IMR-90 (cell line): Measurements from ENCODE around the gene TEP1. TPM values are rescaled to one million over a fixed set of nuclear protein-coding genes. Genes with fewer than 3 reads are reported as not detected.

Experiments
- ATAC-seq: fragments of 200-7000 bp; cut with Tn5 transposase; 2 replicates; pipeline ENCODE4 v1.9.1; 2020; ENCODE audit warnings: low read depth, mild to moderate bottlenecking, moderate library complexity
- BruUV-seq: library from RNA; stranded (reverse); fragments of 400-500 nt; replicated peaks from 2 replicates; lab custom pipeline; 2021; lab: Mats Ljungman, UMichigan
- CTCF ChIA-PET: fragments of 300-600 bp; formaldehyde crosslinking; extraction: SDS; loops from one replicate; lab custom pipeline; 2021; ENCODE audit warnings: antibody characterized with exemption; lab: Yijun Ruan, JAX
- POLR2A ChIA-PET: fragments of 300-600 bp; sonication (Branson Sonifier 250); formaldehyde crosslinking; loops from one replicate; lab custom pipeline; 2022; ENCODE audit warnings: antibody characterized with exemption; ENCODE audit not compliant: unreplicated experiment; lab: Charles Lee
- DNase-seq: peaks from one replicate; pipeline ENCODE4 v3.0.0; 2013
- H2AFZ ChIP-seq: replicated peaks from 2 replicates; pipeline ENCODE3; 2013; ENCODE audit warnings: low read length, mild to moderate bottlenecking; ENCODE audit not compliant: poor library complexity
- H2AK5ac ChIP-seq: 2 replicates; pipeline ENCODE4 v1.6.1; 2013; ENCODE audit warnings: low read depth, low read length, inconsistent platforms
- H2AK9ac ChIP-seq: replicated peaks from 2 replicates; pipeline ENCODE3; 2013; ENCODE audit warnings: mild to moderate bottlenecking, low read depth, low read length, moderate library complexity; ENCODE audit not compliant: poor library complexity
- H2BK120ac ChIP-seq: 2 replicates; pipeline ENCODE4 v1.6.1; 2013; ENCODE audit warnings: low read depth, low read length, inconsistent platforms
- H2BK15ac ChIP-seq: 3 replicates; pipeline ENCODE4 v1.6.1; 2013; ENCODE audit warnings: low read depth, low read length, inconsistent platforms
- H2BK20ac ChIP-seq: 2 replicates; pipeline ENCODE4 v1.6.1; 2013; ENCODE audit warnings: low read depth, mild to moderate bottlenecking, inconsistent platforms, low read length, moderate library complexity
- H2BK5ac ChIP-seq: 2 replicates; pipeline ENCODE4 v1.6.1; 2013; ENCODE audit warnings: mild to moderate bottlenecking, low read depth, low read length, inconsistent platforms; ENCODE audit not compliant: poor library complexity, severe bottlenecking
- H3K14ac ChIP-seq: replicated peaks from 2 replicates; pipeline ENCODE4 v1.6.1; 2013; ENCODE audit warnings: low read depth, low read length, inconsistent platforms
- H3K18ac ChIP-seq: 2 replicates; pipeline ENCODE4 v1.6.1; 2013; ENCODE audit warnings: low read depth, low read length, control low read depth
- H3K23ac ChIP-seq: 2 replicates; pipeline ENCODE4 v1.6.1; 2013; ENCODE audit warnings: low read depth, low read length, inconsistent platforms
- H3K27ac ChIP-seq: 2 replicates; pipeline ENCODE4 v1.5.1; 2013; ENCODE audit warnings: mild to moderate bottlenecking, control low read depth, low read length; ENCODE audit not compliant: insufficient read depth
- H3K27me3 ChIP-seq: 2 replicates; pipeline ENCODE4 v1.6.1; 2013; ENCODE audit warnings: low read length; ENCODE audit not compliant: control insufficient read depth, insufficient read depth
- H3K36me3 ChIP-seq: 2 replicates; pipeline ENCODE4 v1.6.1; 2013; ENCODE audit warnings: low read length, mixed read lengths; ENCODE audit not compliant: control insufficient read depth, insufficient read depth
- H3K4ac ChIP-seq: 2 replicates; pipeline ENCODE4 v1.6.1; 2013; ENCODE audit warnings: low read depth, low read length, inconsistent platforms
- H3K4me1 ChIP-seq: 2 replicates; pipeline ENCODE4 v1.6.1; 2013; ENCODE audit warnings: low read length, mixed read lengths; ENCODE audit not compliant: control insufficient read depth, insufficient read depth
- H3K4me2 ChIP-seq: 2 replicates; pipeline ENCODE4 v1.6.1; 2013; ENCODE audit warnings: low read depth, mild to moderate bottlenecking, control low read depth, low read length, moderate library complexity
- H3K4me3 ChIP-seq: 2 replicates; pipeline ENCODE4 v1.5.1; 2013; ENCODE audit warnings: low read depth, mild to moderate bottlenecking, control low read depth, low read length, moderate library complexity; ENCODE audit not compliant: insufficient read depth
- H3K56ac ChIP-seq: 2 replicates; pipeline ENCODE4 v1.6.1; 2013; ENCODE audit warnings: low read length, inconsistent platforms; ENCODE audit not compliant: insufficient read depth; ENCODE audit errors: extremely low read depth
- H3K79me1 ChIP-seq, 2 experiments: 2 replicates each; pipeline ENCODE4 v1.6.1; 2013; ENCODE audit warnings: low read length in 2 of 2, inconsistent platforms in 1 of 2, low read depth in 1 of 2
- H3K9ac ChIP-seq: 2 replicates; pipeline ENCODE4 v1.6.1; 2013; ENCODE audit warnings: low read depth, low read length, control low read depth
- H3K9me1 ChIP-seq: 2 replicates; pipeline ENCODE4 v1.6.1; 2013; ENCODE audit warnings: low read length, inconsistent platforms; ENCODE audit not compliant: insufficient read depth
- H3K9me3 ChIP-seq: 2 replicates; pipeline ENCODE4 v1.6.1; 2013; ENCODE audit warnings: low read length; ENCODE audit not compliant: control insufficient read depth, insufficient read depth
- H4K20me1 ChIP-seq: 2 replicates; pipeline ENCODE4 v1.6.1; 2013; ENCODE audit warnings: low read length, inconsistent platforms; ENCODE audit not compliant: insufficient read depth
- H4K5ac ChIP-seq: 2 replicates; pipeline ENCODE4 v1.6.1; 2013; ENCODE audit warnings: mild to moderate bottlenecking, low read depth, low read length, control low read depth
- H4K8ac ChIP-seq, 2 experiments: 2 replicates each; pipeline ENCODE4 v1.6.1; 2013; ENCODE audit warnings: low read depth in 2 of 2, low read length in 2 of 2, control low read depth in 1 of 2, inconsistent platforms in 1 of 2
- H4K91ac ChIP-seq: 2 replicates; pipeline ENCODE4 v1.6.1; 2013; ENCODE audit warnings: low read depth, low read length, inconsistent platforms; ENCODE audit not compliant: insufficient read depth
- BHLHE40 ChIP-seq: fragments of 150-350 bp; IDR thresholded peaks from 2 replicates; pipeline ENCODE4 v1.6.1; 2016; ENCODE audit warnings: mild to moderate bottlenecking, low read depth, low read length
- CEBPB ChIP-seq: IDR thresholded peaks from 2 replicates; pipeline ENCODE4 v1.6.1; 2012; ENCODE audit warnings: low read depth, low read length, improper control_type of control experiment
- CHD1 ChIP-seq: IDR thresholded peaks from 2 replicates; pipeline ENCODE4 v1.6.1; 2012; ENCODE audit warnings: low read depth, low read length, improper control_type of control experiment
- CTCF ChIP-seq: conservative IDR thresholded peaks from 2 replicates; pipeline ENCODE4 v1.5.1; 2012; ENCODE audit warnings: mild to moderate bottlenecking, low read depth, low read length, improper control_type of control experiment
- ELK1 ChIP-seq: fragments of 150-350 bp; IDR thresholded peaks from 2 replicates; pipeline ENCODE4 v1.6.1; 2016; ENCODE audit warnings: low read depth, mild to moderate bottlenecking, low read length, moderate library complexity, borderline replicate concordance
- FOS ChIP-seq: fragments of 150-350 bp; IDR thresholded peaks from 2 replicates; pipeline ENCODE4 v1.6.1; 2016; ENCODE audit warnings: low read depth, low read length
- MAFK ChIP-seq: IDR thresholded peaks from 2 replicates; pipeline ENCODE4 v1.6.1; 2012; ENCODE audit warnings: low read depth, low read length, improper control_type of control experiment
- MAZ ChIP-seq: IDR thresholded peaks from 2 replicates; pipeline ENCODE4 v1.6.1; 2012; ENCODE audit warnings: low read depth, mild to moderate bottlenecking, low read length, improper control_type of control experiment, moderate library complexity, borderline replicate concordance
- NFE2L2 ChIP-seq: fragments of 150-350 bp; IDR thresholded peaks from 2 replicates; pipeline ENCODE4 v1.6.1; 2016; ENCODE audit warnings: low read depth, mild to moderate bottlenecking, low read length
- POLR2A ChIP-seq: IDR thresholded peaks from 2 replicates; pipeline ENCODE4 v1.6.1; 2012; ENCODE audit warnings: mild to moderate bottlenecking, low read depth, low read length
- RAD21 ChIP-seq: IDR thresholded peaks from 2 replicates; pipeline ENCODE4 v1.6.1; 2012; ENCODE audit warnings: low read length, improper control_type of control experiment
- RCOR1 ChIP-seq: IDR thresholded peaks from 2 replicates; pipeline ENCODE4 v1.6.1; 2012; ENCODE audit warnings: mild to moderate bottlenecking, low read length, improper control_type of control experiment; ENCODE audit not compliant: insufficient replicate concordance
- RFX5 ChIP-seq: IDR thresholded peaks from 2 replicates; pipeline ENCODE4 v1.8.0; 2012; ENCODE audit warnings: low read depth, mild to moderate bottlenecking, low read length, moderate library complexity
- SMC3 ChIP-seq: fragments of 150-350 bp; IDR thresholded peaks from 2 replicates; pipeline ENCODE4 v1.6.1; 2016; ENCODE audit warnings: low read depth, mild to moderate bottlenecking, antibody characterized with exemption, low read length, moderate library complexity
- USF2 ChIP-seq: fragments of 150-350 bp; IDR thresholded peaks from 2 replicates; pipeline ENCODE4 v1.6.1; 2017; ENCODE audit warnings: mild to moderate bottlenecking, antibody characterized with exemption, low read length, low read depth
- whole genome bisulfite sequencing, 2 experiments: methylation state at CpG; one replicate each; pipeline versions ENCODE4 v1.1.5 to v1.1.7; 2013; ENCODE audit warnings: missing lambda C conversion rate in 2 of 2; ENCODE audit not compliant: insufficient read length in 1 of 2; ENCODE audit errors: extremely low coverage in 2 of 2; 5-methylcytosine and 5-hydroxymethylcytosine counted together
- dilution Hi-C: fragments of 300-500 bp; cut with HindIII; formaldehyde crosslinking; loops from one replicate; pipeline ENCODE4 v1.14.3; 2018; ENCODE audit warnings: low sequenced_read_pairs; ENCODE audit not compliant: unreplicated experiment
- in situ Hi-C: fragments of 300-500 bp; cut with MboI; formaldehyde crosslinking; loops from 3 replicates; pipeline ENCODE4 v1.14.3; 2019; ENCODE audit warnings: low sequenced_read_pairs, inconsistent platforms, mixed read lengths
- intact Hi-C: fragments of 100-400 bp; cut with micrococcal nuclease; formaldehyde crosslinking; loops from 2 replicates; pipeline ENCODE4 v1.10.0; 2022
- polyA plus RNA-seq, 3 experiments: library from polyadenylated mRNA; depleted of rRNA; stranded (reverse); fragments of >200 nt; gene quantifications; 2 replicates each; pipeline ENCODE4 v1.2.3, GENCODE V29; 2012; ENCODE audit warnings: low replicate concordance in 1 of 3
- total RNA-seq: library from RNA; depleted of rRNA; stranded (reverse); fragments of >200 nt; gene quantifications from 2 replicates; pipeline ENCODE4 v1.2.3, GENCODE V29; 2012

TEP1 gene
- total and polyA plus RNA-seq, 2 of the 4 experiments (the other 2 are of a cell fraction), result 10.7 to 12.4 TPM

- Histone ChIP-seq H3K27me3 (no peaks in the 10 kb centered on the region), H2BK15ac (no peak overlapping the region), H3K23ac (no peak overlapping the region), H3K4me3 (no peak overlapping the region), H3K4me2 (peak overlapping the region; percentile 53; the same call in 1 of the 2 replicates), H4K20me1 (no peaks in the 10 kb centered on the region), H3K4me1 (peaks cover 4% of the 10 kb centered on the region; the same call in 1 of the 2 replicates), H3K9me1 (peaks cover 4% of the 10 kb centered on the region; the same call in 1 of the 2 replicates), H3K56ac (no peak overlapping the region), H3K9ac (no peak overlapping the region), H4K8ac (no peak overlapping the region), H2AK5ac (no peak overlapping the region), H2BK120ac (no peak overlapping the region; the same call in 1 of the 2 replicates), H3K27ac (no peak overlapping the region), H3K79me1 (peaks cover 10 to 46% of the 10 kb centered on the region in 2 experiments; a peak in 3 of 4 replicates), H2BK20ac (no peak overlapping the region), H3K9me3 (no peaks in the 10 kb centered on the region), H3K4ac (no peak overlapping the region), H3K36me3 (peaks cover 33% of the 10 kb centered on the region), H3K18ac (no peak overlapping the region), H3K14ac (no peak overlapping the region), H2AFZ (no peak overlapping the region), H4K91ac (no peak overlapping the region), H2AK9ac (no peak overlapping the region), H2BK5ac (no peak overlapping the region), H4K5ac (no peak overlapping the region)
- no TSS peak for BruUV-seq
- DNase-seq, result peak; percentile 73
- ChIA-PET POLR2A (no interaction called here), CTCF (no interaction called here)
- dilution Hi-C loops, result no loop called here
- 80% methylated on average over 1 of the region's 2 CpGs; no CpG with 5 or more reads in 1 of the 2 experiments for WGBS, 2 experiments
- intact Hi-C loops, result loop anchor here (5.0 kb wide), 1 partner anchor 52 kb away; no protein-coding TSS in a partner anchor
- no peak for ATAC-seq
- no peak for TF ChIP-seq CHD1
- no peak for TF ChIP-seq BHLHE40
- no peak for TF ChIP-seq CEBPB
- TF ChIP-seq NFE2L2, result no peak
- no peak for TF ChIP-seq SMC3
- no peak; the same call in 1 of the 2 replicates for TF ChIP-seq FOS
- no peak for TF ChIP-seq USF2
- no peak for TF ChIP-seq CTCF
- no peak for TF ChIP-seq MAZ
- no peak for TF ChIP-seq RAD21
- no peak for TF ChIP-seq POLR2A
- no peak for TF ChIP-seq RCOR1
- no peak for TF ChIP-seq ELK1
- TF ChIP-seq MAFK, result no peak
- TF ChIP-seq RFX5, result no peak
- in situ Hi-C loops, result no loop called here
Measured at GRCh38 chr14:20409226-20409625, 4.1 kb downstream of the TEP1 start.
